HG03064 (cell line): ENCODE results near the gene SLC25A18.
"Not testable (repeated sequence)": the region's sequence is repeated elsewhere in the genome, so short reads cannot be mapped to it uniquely, and the experiment has no call there.

Source experiments
- ATAC-seq: cut with Tn5 transposase; IDR thresholded peaks from one replicate; pipeline ENCODE4 v1.9.1; 2021; ENCODE audit warnings: low read depth; ENCODE audit not compliant: unreplicated experiment

Gene SLC25A18

GRCh38 chr22:17562906-17563870 lies at the start of gene SLC25A18:
SLC25A18 (plus strand) TSS chr22:17563498; CDS start chr22:17579945, 16,447 bp downstream.
- ATAC-seq = no peak

- no peak for ATAC-seq
Observed at GRCh38 chr22:17513612-17514011, 49.7 kb upstream of the SLC25A18 start.

DNA sequence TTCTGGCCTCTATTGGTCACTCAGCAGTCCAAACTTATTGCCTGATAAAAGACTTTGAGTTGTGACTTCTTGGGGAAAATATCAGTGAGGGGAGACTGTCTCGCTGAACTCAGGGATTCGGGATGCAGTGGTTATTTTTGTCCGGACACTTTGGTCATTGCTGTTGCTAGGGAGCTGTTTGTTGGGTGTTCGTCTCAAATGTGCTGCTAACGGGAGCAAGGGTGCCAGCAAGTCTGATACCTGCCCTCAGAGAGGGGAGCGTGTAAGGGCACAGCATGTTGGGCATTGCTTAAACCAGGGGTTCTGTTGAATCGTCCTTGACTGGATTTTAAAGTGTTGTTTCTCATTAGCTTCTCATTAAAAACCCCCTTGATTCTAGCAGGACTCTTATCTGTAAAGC lies 49.2 kb upstream of the SLC25A18 start:
- ATAC-seq = no peak

DNA sequence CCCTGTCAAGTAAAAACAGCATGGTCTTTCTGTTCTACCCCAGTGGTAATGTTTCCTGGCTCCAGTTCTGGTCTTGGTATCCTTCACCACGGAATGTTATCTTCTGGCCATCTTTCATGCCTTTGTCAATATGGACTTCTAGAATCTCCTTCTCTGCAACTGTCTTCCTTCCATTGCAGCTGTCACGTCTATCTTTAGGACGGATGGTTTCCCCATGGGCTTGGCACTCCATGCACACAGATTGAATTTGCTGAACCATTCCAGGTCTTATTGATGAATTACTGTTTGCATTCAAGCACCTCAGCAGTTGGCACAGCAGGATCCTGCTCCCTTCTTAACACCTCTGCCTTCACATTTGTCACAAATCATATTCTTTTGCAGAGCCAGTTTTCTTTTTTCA lies 44.9 kb upstream of the SLC25A18 start:
- ATAC-seq = no peak

DNA sequence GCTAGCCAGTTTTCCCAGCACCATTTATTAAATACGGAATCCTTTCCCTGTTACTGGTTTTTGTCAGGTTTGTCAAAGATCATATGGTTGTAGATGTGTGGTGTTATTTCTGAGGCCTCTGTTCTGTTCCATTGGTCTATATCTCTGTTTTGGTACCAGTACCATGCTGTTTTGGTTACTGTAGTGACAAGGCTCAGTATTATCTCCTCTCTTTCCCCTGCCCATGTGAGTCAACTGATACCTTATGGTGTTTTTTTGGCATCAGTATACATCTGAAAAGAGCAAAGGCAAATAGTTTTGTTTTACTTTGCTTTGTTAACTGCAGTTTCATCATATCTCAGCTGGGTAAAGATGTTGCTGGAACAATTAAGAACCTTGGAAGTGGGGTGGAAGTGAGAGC lies 41.3 kb upstream of the SLC25A18 start:
- not testable (repeated sequence) for ATAC-seq

DNA sequence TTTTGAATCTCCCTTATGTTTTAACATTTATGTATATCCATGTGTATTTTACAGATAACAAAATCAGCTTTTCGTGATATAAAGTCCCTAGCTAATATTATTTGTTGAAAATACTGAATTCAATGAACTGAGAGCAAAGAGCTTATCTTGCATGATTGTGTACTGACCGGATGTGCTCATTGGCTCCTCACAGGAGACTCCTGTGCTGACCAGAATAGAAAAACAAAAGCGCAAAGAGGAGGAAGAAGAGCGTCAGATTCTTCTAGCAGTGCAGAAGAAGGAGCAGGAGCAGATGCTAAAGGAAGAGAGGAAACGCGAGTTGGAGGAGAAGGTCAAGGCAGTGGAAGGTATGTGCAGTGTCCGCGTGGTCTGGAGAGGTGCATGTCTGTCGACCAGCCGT lies 39.4 kb upstream of the SLC25A18 start:
- ATAC-seq = no peak

- ATAC-seq = no peak
Observed at GRCh38 chr22:17536269-17536668, 27.0 kb upstream of the SLC25A18 start.

GRCh38 chr22:17537155-17537554 lies 26.1 kb upstream of the SLC25A18 start:
- no peak for ATAC-seq

GRCh38 chr22:17540481-17540880 lies 22.8 kb upstream of the SLC25A18 start:
- no peak for ATAC-seq

GRCh38 chr22:17541476-17541875 lies 21.8 kb upstream of the SLC25A18 start:
- no peak for ATAC-seq

- no peak for ATAC-seq
Observed at GRCh38 chr22:17542452-17542851, 20.8 kb upstream of the SLC25A18 start.

GRCh38 chr22:17548010-17548755 lies 15.1 kb upstream of the SLC25A18 start:
- ATAC-seq = no peak

- ATAC-seq = no peak
Observed at GRCh38 chr22:17548756-17549035, 14.6 kb upstream of the SLC25A18 start.

GRCh38 chr22:17549183-17549582 lies 14.1 kb upstream of the SLC25A18 start:
- no peak for ATAC-seq

DNA sequence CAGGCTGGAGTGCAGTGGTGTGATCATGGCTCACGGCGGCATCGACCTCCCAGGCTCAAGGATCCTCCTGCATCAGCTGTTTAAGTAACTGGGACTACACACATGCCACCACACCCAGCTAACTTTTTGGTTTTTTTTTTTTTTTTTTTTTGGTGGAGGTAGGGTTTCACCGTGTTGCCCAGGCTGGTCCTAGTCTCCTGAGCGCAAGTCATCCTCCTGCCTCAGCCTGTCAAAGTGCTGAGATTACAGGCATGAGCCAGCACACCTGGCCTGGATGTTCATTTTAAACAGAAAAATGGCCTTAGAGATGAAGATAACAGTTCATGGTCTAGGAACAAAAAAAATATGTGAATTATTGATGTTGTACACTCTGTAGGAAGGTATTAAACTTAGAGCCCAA lies 13.6 kb upstream of the SLC25A18 start:
- no peak for ATAC-seq

DNA sequence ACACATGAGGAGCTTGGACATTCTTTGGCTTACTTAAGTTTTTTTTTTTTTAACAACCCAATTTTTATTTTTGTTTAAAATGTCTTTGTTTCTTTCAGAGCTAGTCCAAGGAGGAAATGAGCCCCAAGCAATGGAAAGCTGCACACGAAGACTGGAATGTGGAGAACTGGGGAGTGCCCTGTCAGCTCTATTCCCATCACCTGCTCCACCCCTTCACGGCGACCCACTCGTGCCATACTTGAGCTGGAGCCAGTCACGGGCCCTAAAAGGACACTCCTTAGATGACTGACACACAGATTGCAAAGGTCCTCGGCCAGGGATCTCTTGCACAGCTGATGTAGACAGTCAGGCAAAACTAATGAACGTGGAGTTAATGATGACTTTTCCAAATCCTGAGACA lies 10.6 kb upstream of the SLC25A18 start:
- no peak for ATAC-seq

DNA sequence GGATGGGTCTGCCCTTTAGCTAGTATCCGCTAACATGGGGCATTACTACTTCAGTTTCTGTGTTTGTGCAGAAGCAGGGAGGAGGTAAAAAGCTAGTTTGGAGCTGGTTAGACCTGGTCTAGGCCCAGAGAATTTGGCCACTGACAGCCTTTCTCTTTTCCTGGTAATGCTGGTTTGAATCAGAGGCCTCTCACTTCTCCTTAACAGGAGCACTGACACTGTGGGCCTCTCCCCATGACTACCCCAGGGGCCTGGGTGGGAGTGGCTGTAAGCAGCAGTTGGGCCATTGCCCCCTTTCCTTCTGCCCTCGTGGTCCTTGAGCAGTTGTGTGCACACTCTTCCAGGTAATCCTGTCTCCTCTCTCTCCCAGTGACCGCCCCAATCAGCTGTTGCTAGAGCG lies 8.5 kb upstream of the SLC25A18 start:
- no peak for ATAC-seq

- ATAC-seq = no peak
Observed at GRCh38 chr22:17559188-17559587, 4.1 kb upstream of the SLC25A18 start.

DNA sequence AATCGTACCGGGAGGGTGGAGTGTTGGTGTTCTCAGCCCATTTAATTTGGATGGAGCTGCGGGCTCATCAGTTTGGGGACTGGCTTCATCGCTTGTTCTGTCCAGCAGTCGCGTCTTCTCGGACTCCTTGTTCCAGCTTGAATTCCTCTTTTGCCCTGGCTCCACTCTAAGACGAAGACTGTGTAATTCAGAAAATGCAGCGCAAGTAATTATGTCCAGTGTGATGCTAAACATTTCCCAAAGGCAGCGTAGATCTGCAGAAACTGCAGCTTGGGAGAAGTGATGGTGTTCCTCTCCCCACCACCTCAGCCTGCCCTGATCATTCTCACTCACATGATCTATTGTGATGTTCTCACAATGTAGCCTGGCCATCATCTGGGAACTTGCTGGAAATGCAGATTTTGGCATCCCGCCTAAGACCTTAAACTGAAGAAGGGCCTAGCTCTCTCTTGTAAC lies 666 bp downstream of the SLC25A18 start:
- ATAC-seq = no peak

DNA sequence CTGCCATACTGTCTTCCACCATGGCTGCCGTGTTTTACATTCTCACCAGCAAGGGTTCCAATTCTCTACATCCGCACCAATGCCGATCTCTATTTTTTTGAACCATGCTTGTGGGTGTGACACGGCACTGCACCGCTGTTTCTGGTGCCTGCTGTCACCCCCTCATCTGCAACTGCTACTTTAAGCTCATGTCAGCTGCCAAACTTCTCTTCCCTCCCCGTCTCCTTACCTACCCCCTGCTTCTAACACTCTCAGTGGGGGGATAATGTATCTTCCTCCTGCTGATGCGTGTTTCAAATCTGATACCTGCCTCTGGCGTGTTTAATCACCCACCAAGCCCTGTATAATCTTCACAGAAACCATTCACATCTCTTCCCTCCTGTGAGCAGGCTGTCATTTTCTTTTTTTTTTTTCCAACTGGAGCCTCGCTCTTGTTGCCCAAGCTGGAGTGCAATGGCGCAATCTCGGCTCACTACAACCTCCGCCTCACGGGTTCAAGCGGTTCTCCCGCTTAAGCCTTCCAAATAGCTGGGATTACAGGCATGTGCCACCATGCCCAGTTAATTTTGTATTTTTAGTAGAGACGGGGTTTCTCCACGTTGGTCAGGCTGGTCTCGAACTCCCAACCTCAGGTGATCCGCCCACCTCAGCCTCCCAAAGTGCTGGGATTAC lies 2.9 kb downstream of the SLC25A18 start:
- not testable (repeated sequence) for ATAC-seq

DNA sequence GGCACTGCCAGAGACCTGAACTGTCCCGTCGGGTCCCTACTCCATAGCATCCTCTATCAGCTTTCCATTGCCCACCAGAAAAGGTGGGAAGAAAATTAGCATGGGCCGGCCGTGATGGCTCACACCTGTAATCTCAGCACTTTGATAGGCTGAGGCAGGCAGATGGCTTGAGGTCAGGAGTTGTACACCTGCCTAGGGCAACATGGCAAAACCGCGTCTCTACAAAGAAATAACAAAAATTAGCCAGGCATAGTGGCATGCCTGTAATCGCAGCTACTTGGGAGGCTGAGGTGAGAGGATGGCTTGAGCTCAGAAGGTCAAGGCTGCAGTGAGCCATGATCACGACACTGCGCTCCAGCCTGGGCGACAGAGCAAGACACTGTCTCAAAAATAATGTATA lies 3.5 kb downstream of the SLC25A18 start:
- no peak for ATAC-seq
